Measurements from ENCODE around the gene PABPN1L.

DNA sequence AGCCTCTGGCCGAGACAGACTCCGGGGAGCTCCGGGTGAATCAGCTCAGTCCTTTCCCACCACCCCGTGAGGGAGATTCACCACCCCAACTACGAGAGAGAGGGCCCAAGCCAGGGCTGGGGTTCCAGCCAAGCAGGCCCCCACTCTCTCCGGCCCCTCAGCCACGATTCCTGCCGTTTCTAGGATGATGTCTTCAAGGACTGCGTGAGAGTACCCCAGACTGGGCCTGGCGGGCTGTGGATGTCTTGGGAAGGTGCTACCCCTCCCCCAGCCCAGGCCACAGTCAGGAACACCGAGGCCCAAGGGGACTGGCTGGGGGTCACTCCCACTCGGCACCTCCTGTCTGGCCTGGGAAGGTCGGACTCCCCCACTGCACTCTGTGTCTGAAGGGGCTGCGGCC lies 21.6 kb upstream of the PABPN1L start:
- TF ChIP-seq POLR2A (IDR thresholded peaks at IDR 0.05) = no peak
- TF ChIP-seq CTCF (IDR thresholded peaks at IDR 0.05) = no peak
- no peak for TF ChIP-seq POLR2AphosphoS5 (IDR thresholded peaks at IDR 0.05)

All from stomach (tissue), 4 donors.